ENCODE measurements around the gene DDX41.

DDX41 gene

DNA sequence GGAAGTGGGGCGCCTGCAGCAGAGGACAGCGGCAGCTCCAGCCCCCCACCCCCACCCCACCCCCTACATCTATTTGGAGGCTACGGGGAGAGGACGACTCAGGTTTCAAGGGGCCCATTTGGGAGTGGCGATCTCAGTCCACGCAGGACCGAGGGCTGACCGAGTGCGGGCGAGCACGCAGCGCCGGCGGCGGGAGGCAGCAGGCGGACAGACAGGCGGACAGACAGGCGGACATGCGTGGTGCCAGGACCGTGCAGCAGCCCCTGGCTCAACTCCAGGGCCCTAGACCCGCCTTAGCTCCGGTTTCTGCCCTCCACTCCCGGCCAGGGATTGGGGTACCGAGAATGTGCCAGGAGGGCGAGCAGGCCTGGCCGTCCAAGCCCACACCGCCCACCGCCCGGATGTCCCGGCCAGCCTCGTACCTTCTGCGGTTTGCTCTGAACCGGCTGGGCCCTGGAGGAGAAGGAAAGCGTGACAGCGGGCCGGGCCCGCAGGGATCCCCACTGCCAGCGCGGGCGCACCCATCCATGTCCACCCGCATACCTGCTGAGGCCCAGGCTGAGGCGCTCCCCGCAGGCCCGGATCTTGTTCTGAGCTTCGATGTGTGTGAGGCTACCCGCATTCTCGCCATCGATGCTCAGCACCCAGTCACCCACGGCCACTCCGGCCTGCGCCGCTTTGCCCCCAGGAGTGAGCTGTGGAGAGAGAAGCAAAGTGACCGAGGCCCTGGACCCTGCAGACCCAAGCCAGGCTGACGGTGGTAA, 24.6 kb downstream of the DDX41 start:
- Histone ChIP-seq H3K4me2 (no peak overlapping the region), H3K4me3 (IDR thresholded peaks at IDR 0.05; ENCODE audit: insufficient read depth, low read depth, low read length) (no peak overlapping the region), H4K20me1 (ENCODE audit: insufficient read depth) (no peaks in the 10 kb centered on the region), H2AFZ (ENCODE audit: low read depth) (no peak overlapping the region), H3K4me1 (ENCODE audit: low read depth, poor library complexity, severe bottlenecking) (peaks cover 8% of the 10 kb centered on the region), H3K27me3 (ENCODE audit: insufficient read depth, low read depth) (no peaks in the 10 kb centered on the region), H3K9ac (no peak overlapping the region), H3K36me3 (ENCODE audit: insufficient read depth) (no peaks in the 10 kb centered on the region), H3K27ac (no peak overlapping the region), H3K79me2 (ENCODE audit: insufficient read depth, low read depth) (no peaks in the 10 kb centered on the region)
- TF ChIP-seq, protein P1, sequence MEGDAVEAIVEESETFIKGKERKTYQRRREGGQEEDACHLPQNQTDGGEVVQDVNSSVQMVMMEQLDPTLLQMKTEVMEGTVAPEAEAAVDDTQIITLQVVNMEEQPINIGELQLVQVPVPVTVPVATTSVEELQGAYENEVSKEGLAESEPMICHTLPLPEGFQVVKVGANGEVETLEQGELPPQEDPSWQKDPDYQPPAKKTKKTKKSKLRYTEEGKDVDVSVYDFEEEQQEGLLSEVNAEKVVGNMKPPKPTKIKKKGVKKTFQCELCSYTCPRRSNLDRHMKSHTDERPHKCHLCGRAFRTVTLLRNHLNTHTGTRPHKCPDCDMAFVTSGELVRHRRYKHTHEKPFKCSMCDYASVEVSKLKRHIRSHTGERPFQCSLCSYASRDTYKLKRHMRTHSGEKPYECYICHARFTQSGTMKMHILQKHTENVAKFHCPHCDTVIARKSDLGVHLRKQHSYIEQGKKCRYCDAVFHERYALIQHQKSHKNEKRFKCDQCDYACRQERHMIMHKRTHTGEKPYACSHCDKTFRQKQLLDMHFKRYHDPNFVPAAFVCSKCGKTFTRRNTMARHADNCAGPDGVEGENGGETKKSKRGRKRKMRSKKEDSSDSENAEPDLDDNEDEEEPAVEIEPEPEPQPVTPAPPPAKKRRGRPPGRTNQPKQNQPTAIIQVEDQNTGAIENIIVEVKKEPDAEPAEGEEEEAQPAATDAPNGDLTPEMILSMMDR (conservative IDR thresholded peaks at IDR 0.05; ENCODE audit: low read depth, low read length): no peak

DNA sequence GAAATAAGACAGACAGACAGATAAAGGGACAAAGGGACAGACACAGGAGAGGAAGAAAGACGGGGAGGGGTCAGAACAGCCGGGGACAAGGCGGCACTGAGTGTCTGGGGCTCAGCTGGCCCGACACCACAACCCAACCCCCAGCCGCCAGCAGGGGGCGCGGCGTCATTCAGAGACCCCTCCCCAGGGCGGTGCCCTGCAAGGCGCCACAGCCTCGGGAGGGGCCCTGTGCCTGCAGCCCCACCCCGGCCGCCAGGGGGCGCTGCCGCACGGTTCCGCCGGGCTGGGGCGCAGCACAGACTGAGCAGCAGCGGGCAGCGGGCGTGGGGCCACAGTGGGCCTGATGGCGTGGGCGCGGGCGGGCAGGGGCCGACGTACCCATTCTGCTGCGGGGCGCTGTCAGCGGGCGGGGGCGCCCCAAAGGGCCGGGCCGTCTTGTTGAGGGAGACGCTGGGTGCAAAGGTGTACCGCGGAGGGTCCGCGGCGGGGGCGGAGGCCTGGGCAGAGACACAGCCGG, 25.3 kb downstream of the DDX41 start:
- Histone ChIP-seq H3K79me2 (ENCODE audit: insufficient read depth, low read depth) (no peaks in the 10 kb centered on the region), H3K4me1 (ENCODE audit: low read depth, poor library complexity, severe bottlenecking) (peaks cover 8% of the 10 kb centered on the region), H3K4me2 (no peak overlapping the region), H3K27me3 (ENCODE audit: insufficient read depth, low read depth) (no peaks in the 10 kb centered on the region), H4K20me1 (ENCODE audit: insufficient read depth) (no peaks in the 10 kb centered on the region), H3K9ac (no peak overlapping the region), H3K36me3 (ENCODE audit: insufficient read depth) (no peaks in the 10 kb centered on the region), H2AFZ (ENCODE audit: low read depth) (no peak overlapping the region), H3K4me3 (IDR thresholded peaks at IDR 0.05; ENCODE audit: insufficient read depth, low read depth, low read length) (no peak overlapping the region), H3K27ac (no peak overlapping the region)
- TF ChIP-seq, protein P1 (conservative IDR thresholded peaks at IDR 0.05; ENCODE audit: low read depth, low read length): no peak; the same call in 1 of the 2 replicates

DNA sequence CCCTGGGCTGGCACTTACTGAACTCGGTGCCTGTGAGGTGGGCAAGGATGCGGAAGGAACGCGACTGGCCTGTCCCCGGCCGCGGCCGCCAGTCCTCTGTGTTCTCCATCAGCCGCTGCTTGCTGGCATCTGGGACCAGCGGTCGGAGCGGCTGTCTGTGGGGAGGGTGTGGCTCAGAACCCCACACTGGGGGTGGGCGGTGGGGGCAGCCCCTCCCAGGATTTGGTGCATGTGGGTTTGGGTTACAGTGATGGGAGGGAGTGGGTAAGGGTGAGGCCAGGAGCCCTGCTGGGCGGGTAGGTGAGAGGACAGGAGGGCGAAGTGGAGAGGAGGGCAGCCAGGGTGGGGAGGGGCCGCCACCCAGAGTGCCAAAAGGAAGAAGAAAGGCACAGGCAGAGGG, 25.8 kb downstream of the DDX41 start:
- H4K20me1 ChIP-seq (ENCODE audit: insufficient read depth): no peaks in the 10 kb centered on the region
- H3K27ac ChIP-seq: no peak overlapping the region
- no peak overlapping the region for H3K4me2 ChIP-seq

DNA sequence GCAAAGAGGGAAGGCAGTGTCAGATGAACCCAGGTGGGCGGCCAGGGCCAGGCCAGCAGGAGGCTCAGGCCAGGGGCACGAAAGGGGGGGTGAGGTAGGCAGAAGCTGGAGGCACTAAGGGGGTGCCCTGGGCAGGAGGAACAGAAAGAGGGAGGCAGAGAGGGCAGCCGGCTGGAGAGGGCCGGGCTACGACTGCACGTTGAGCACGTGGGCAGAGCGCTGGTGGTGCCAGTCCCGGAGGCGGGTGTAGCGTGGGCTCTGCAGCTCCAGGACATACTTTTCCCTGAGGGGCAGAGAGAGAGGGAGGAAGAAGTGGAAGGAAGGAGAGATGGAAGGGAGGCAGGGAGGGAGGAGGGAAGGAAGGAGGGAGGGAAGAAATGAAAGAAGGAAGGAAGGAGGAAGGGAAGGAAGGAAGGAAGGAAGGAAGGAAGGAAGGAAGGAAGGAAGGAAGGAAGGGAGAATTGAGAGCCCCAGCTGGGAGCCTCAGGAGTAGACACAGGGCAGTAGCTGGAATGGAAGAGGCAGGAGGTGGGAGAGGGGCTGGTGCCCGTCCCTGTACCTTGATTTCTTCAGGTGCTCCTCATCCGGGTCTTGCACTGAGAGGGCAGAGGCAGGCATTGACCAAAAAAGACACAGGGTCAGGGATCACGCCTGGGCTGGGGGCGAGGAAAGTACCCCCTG, 26.3 kb downstream of the DDX41 start:
- no peak overlapping the region for H3K9ac ChIP-seq

More for the DNA sequence above, 25.8 kb downstream of the DDX41 start:
- TF ChIP-seq, protein P1 (conservative IDR thresholded peaks at IDR 0.05; ENCODE audit: low read depth, low read length): no peak
- Histone ChIP-seq H3K4me1 (ENCODE audit: low read depth, poor library complexity, severe bottlenecking) (peaks cover 5% of the 10 kb centered on the region), H2AFZ (ENCODE audit: low read depth) (no peak overlapping the region), H3K9ac (no peak overlapping the region), H3K4me3 (IDR thresholded peaks at IDR 0.05; ENCODE audit: insufficient read depth, low read depth, low read length) (no peak overlapping the region), H3K27me3 (ENCODE audit: insufficient read depth, low read depth) (no peaks in the 10 kb centered on the region), H3K36me3 (ENCODE audit: insufficient read depth) (no peaks in the 10 kb centered on the region), H3K79me2 (ENCODE audit: insufficient read depth, low read depth) (no peaks in the 10 kb centered on the region)

More for the DNA sequence above, 26.3 kb downstream of the DDX41 start:
- no peaks in the 10 kb centered on the region for H3K27me3 ChIP-seq (ENCODE audit: insufficient read depth, low read depth)
- H3K4me1 ChIP-seq (ENCODE audit: low read depth, poor library complexity, severe bottlenecking): peaks cover 5% of the 10 kb centered on the region
- no peak overlapping the region for H3K4me2 ChIP-seq
- no peak overlapping the region for H3K27ac ChIP-seq
- TF ChIP-seq, protein P1 (conservative IDR thresholded peaks at IDR 0.05; ENCODE audit: low read depth, low read length): no peak
- no peaks in the 10 kb centered on the region for H3K36me3 ChIP-seq (ENCODE audit: insufficient read depth)
- H4K20me1 ChIP-seq (ENCODE audit: insufficient read depth): no peaks in the 10 kb centered on the region
- no peaks in the 10 kb centered on the region for H3K79me2 ChIP-seq (ENCODE audit: insufficient read depth, low read depth)
- H3K4me3 ChIP-seq (IDR thresholded peaks at IDR 0.05; ENCODE audit: insufficient read depth, low read depth, low read length): no peak overlapping the region
- H2AFZ ChIP-seq (ENCODE audit: low read depth): no peak overlapping the region
